NT2/D1 (cell line): ENCODE results near the gene ZCCHC8.
"Not testable (repeated sequence)": the region's sequence is repeated elsewhere in the genome, so short reads cannot be mapped to it uniquely, and the experiment has no call there.

ENCODE experiments used
- SUZ12 ChIP-seq: IDR thresholded peaks from 2 replicates; pipeline ENCODE4 v1.6.1; 2011; ENCODE audit not compliant: insufficient read length, insufficient read depth; ENCODE audit errors: extremely low read depth
- YY1 ChIP-seq: IDR thresholded peaks from 2 replicates; pipeline ENCODE4 v1.6.1; 2011; ENCODE audit not compliant: insufficient read length, insufficient read depth
- ZNF274 ChIP-seq: IDR thresholded peaks from 2 replicates; pipeline ENCODE4 v1.6.1; 2011; ENCODE audit warnings: mild to moderate bottlenecking, low read depth, low read length

GRCh38 chr12:122464317-122465042 is 36.3 kb downstream of the ZCCHC8 start:
- TF ChIP-seq ZNF274, YY1, SUZ12: not testable (repeated sequence)
